Fibroblast of lung (primary cell): ENCODE measurements around the gene POU4F1. TPM values are rescaled to one million over a fixed set of nuclear protein-coding genes. Genes with fewer than 3 reads are reported as not detected.

Experiments
- DNase-seq, 2 donors: peaks; one replicate each; pipeline versions ENCODE4 v3.0.0 to v3.0.0-alpha.2; 2010; ENCODE audit warnings: low read depth in 2 of 2
- H2AFZ ChIP-seq: 2 replicates; pipeline ENCODE4 v1.5.1; 2012; ENCODE audit warnings: low read length, control low read depth, inconsistent platforms
- H3K27ac ChIP-seq: 2 replicates; pipeline ENCODE4 v1.5.1; 2011; ENCODE audit warnings: low read length, control low read depth; ENCODE audit not compliant: insufficient read depth
- H3K27me3 ChIP-seq: 2 replicates; pipeline ENCODE4 v1.5.1; 2011; ENCODE audit warnings: mild to moderate bottlenecking, low read length; ENCODE audit not compliant: control insufficient read depth, insufficient read depth
- H3K36me3 ChIP-seq: 2 replicates; pipeline ENCODE4 v1.5.1; 2011; ENCODE audit warnings: low read length; ENCODE audit not compliant: control insufficient read depth, insufficient read depth
- H3K4me1 ChIP-seq: 2 replicates; pipeline ENCODE4 v1.5.1; 2011; ENCODE audit warnings: low read length; ENCODE audit not compliant: control insufficient read depth, insufficient read depth; ENCODE audit errors: extremely low read depth
- H3K4me2 ChIP-seq: 2 replicates; pipeline ENCODE4 v1.5.1; 2011; ENCODE audit warnings: low read length, control low read depth; ENCODE audit not compliant: insufficient read depth; ENCODE audit errors: extremely low read depth
- H3K4me3 ChIP-seq, 4 experiments: fragments of 200-600 bp in 1 of 4; sonication (generic) in 1 of 4; replicated peaks in 1 of 4; 2 replicates each; pipeline ENCODE4 v1.5.1; 2011 to 2016; ENCODE audit warnings: low read length in 4 of 4, low read depth in 3 of 4, mild to moderate bottlenecking in 3 of 4, control low read depth in 2 of 4, inconsistent platforms in 1 of 4, mixed read lengths in 1 of 4; ENCODE audit not compliant: insufficient read depth in 1 of 4; ENCODE audit errors: control extremely low read depth in 1 of 4
- H3K79me2 ChIP-seq: 2 replicates; pipeline ENCODE4 v1.5.1; 2012; ENCODE audit warnings: mild to moderate bottlenecking, low read length, inconsistent platforms; ENCODE audit not compliant: control insufficient read depth, insufficient read depth
- H3K9ac ChIP-seq: 2 replicates; pipeline ENCODE4 v1.5.1; 2011; ENCODE audit warnings: mild to moderate bottlenecking, low read length, control low read depth; ENCODE audit not compliant: insufficient read depth
- H3K9me3 ChIP-seq: 2 replicates; pipeline ENCODE4 v1.5.1; 2012; ENCODE audit warnings: low read depth, low read length; ENCODE audit not compliant: control insufficient read depth, insufficient read depth
- H4K20me1 ChIP-seq: 2 replicates; pipeline ENCODE4 v1.5.1; 2011; ENCODE audit warnings: low read length; ENCODE audit not compliant: control insufficient read depth, insufficient read depth; ENCODE audit errors: extremely low read depth
- CTCF ChIP-seq, 2 donors: IDR thresholded peaks in 1 of 2; conservative IDR thresholded peaks in 1 of 2; 1 replicate in 1 of 2; 2 replicates in 1 of 2; pipeline ENCODE4 v1.5.1; 2011 to 2012; ENCODE audit warnings: low read length in 2 of 2, control low read depth in 1 of 2, inconsistent platforms in 1 of 2, low read depth in 1 of 2, mild to moderate bottlenecking in 1 of 2
- EZH2 ChIP-seq: IDR thresholded peaks from 2 replicates; pipeline ENCODE4 v1.5.1; 2012; ENCODE audit warnings: low read length, control low read depth, mild to moderate bottlenecking; ENCODE audit errors: missing control alignments
- polyA plus RNA-seq, 2 donors: library from polyadenylated mRNA; depleted of rRNA in 1 of 2; stranded (reverse) in 1 of 2; unstranded in 1 of 2; fragments of >200 nt; gene quantifications; 2 replicates each; pipeline ENCODE4 v1.2.1, GENCODE V29; 2011 to 2012; ENCODE audit warnings: missing spikeins in 1 of 2
- total RNA-seq: library from RNA; depleted of rRNA; stranded (reverse); fragments of >200 nt; gene quantifications from 2 replicates; pipeline ENCODE4 v1.2.1, GENCODE V29; 2014

POU4F1 gene
- total and polyA plus RNA-seq, 2 donors (not counting 1 experiment from before 2014, with no cell fraction given) = not detected

- Histone ChIP-seq H3K4me2 (no peak overlapping the region), H3K36me3 (no peaks in the 10 kb centered on the region), H2AFZ (no peak overlapping the region), H3K9me3 (no peaks in the 10 kb centered on the region), H3K27ac (no peak overlapping the region), H3K4me1 (no peaks in the 10 kb centered on the region), H3K4me3 (no peak overlapping the region), H3K79me2 (no peaks in the 10 kb centered on the region), H3K9ac (no peak overlapping the region), H4K20me1 (no peaks in the 10 kb centered on the region), H3K27me3 (no peaks in the 10 kb centered on the region)
- DNase-seq = no peak
- TF ChIP-seq CTCF (conservative IDR thresholded peaks at IDR 0.05 in 1 of 2, IDR thresholded peaks at IDR 0.05 in 1 of 2; ENCODE audit: low read depth in 1 of 2, low read length in 2 of 2) (no peak), EZH2 (no peak)
These were observed 33.1 kb upstream of the POU4F1 start for GRCh38 chr13:78636495-78636894.

DNA sequence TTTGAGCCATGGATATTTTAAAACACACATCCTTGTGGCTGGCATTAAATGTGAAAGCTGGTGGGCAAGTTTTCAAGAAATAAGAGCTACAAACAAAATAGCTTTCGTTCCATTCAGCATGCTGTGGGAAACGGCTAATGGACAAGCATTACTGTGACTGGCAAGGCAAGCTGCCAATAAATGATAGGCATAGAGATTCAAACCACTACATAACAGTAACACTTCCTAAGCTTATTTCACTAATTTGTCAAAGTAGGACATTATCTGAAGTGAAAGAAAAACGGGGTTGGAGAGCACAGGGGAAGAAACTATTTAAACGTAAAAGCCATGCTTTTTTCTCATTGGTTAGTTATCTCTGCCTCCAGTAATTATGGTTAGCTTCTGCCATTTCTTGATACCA lies 29.6 kb upstream of the POU4F1 start:
- H3K36me3 ChIP-seq = no peaks in the 10 kb centered on the region
- H3K4me1 ChIP-seq = no peaks in the 10 kb centered on the region
- DNase-seq = peak in 1 of 2 donors; percentile 80
- H3K4me2 ChIP-seq = no peak overlapping the region
- H3K9ac ChIP-seq = no peak overlapping the region
- H3K4me3 ChIP-seq = no peak overlapping the region
- H3K79me2 ChIP-seq = no peaks in the 10 kb centered on the region
- no peak for TF ChIP-seq EZH2
- H4K20me1 ChIP-seq = no peaks in the 10 kb centered on the region
- H3K27ac ChIP-seq = no peak overlapping the region
- H3K9me3 ChIP-seq = no peaks in the 10 kb centered on the region
- no peaks in the 10 kb centered on the region for H3K27me3 ChIP-seq
- no peak overlapping the region for H2AFZ ChIP-seq

GRCh38 chr13:78631077-78631476 lies 27.7 kb upstream of the POU4F1 start:
- no peak overlapping the region for H3K4me2 ChIP-seq

More at GRCh38 chr13:78631077-78631476, 27.7 kb upstream of the POU4F1 start:
- H3K9ac ChIP-seq = no peak overlapping the region
- no peaks in the 10 kb centered on the region for H3K36me3 ChIP-seq
- H4K20me1 ChIP-seq = no peaks in the 10 kb centered on the region
- no peaks in the 10 kb centered on the region for H3K9me3 ChIP-seq
- no peak overlapping the region for H3K27ac ChIP-seq
- H2AFZ ChIP-seq = no peak overlapping the region
- no peaks in the 10 kb centered on the region for H3K4me1 ChIP-seq
- no peaks in the 10 kb centered on the region for H3K27me3 ChIP-seq
- no peak overlapping the region for H3K4me3 ChIP-seq
- no peaks in the 10 kb centered on the region for H3K79me2 ChIP-seq
- no peak for DNase-seq
- TF ChIP-seq CTCF (conservative IDR thresholded peaks at IDR 0.05 in 1 of 2, IDR thresholded peaks at IDR 0.05 in 1 of 2; ENCODE audit: low read depth in 1 of 2, low read length in 2 of 2) = no peak
- no peak for TF ChIP-seq EZH2
